HG03460 (cell line): ENCODE data around the gene ATAD3C.
"Not testable (repeated sequence)": the region's sequence is repeated elsewhere in the genome, so short reads cannot be mapped to it uniquely, and the experiment has no call there.

Experiments
- ATAC-seq: cut with Tn5 transposase; IDR thresholded peaks from one replicate; pipeline ENCODE4 v1.9.1; 2021; ENCODE audit not compliant: unreplicated experiment

The ATAD3C gene

DNA sequence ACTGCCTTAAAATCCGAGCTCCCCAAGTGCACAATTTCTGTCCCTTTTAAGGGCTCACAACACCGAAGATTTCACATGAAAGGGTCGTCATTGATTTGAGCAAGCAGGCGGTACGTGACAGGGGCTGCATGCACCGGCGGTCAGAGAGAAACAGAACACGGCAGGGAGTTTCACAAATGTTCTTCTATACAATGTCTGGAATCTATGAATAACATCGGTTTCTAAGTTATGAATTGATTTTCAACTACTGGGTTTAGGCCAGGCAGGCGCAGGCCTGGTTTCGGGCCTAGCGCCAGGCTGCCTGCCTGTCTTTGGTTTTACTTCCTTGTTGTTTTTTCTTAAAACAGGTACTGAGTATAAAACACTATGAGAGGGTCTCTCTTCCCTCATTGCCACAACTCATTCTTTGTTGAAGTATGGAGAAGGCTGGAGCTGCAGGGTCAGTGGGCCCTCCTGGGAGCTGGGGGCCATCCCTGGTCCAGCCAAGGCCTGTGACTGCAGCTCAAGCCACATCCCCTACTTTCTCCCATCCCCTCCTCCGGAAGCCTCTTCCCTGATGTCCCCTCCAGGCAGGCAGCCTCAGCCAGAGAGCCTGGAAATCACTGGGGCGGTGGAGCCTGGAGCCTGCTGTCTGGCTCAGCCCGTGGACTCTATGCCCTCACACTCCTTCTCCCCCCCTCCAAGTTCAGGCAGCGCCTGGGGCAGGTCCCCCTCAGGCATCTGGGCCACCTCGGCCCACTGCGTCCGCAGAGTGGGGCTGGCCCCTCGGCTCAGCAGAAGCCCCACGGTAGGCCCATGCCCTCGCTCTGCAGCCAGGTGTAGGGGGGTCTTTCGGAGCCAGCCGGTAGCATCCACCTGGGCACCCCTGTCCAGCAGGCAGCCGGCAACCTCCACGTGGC, 30.8 kb upstream of the ATAD3C start:
- no peak for ATAC-seq

DNA sequence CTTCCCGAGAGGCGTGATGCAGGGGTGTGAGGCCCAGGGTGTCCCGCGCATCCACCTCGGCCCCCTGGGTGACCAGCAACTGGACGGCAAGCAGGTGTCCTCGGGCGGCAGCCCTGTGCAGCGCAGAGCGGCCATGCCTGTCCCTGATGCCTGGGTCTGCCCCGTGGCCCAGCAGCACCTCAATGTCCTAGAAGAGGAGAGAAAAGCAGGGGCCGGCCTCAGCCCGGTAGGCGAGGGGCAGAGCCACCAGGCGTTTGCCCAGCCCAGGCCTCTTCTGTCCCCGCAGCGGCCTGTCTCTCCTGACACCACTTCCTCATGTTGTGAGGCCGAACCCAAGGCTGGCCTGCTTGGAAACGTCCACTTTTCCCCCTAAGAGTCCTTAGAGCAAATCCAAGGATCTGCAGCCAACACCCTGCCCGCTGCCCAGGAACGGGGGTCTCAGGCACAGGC, 30.1 kb upstream of the ATAD3C start:
- no peak for ATAC-seq

DNA sequence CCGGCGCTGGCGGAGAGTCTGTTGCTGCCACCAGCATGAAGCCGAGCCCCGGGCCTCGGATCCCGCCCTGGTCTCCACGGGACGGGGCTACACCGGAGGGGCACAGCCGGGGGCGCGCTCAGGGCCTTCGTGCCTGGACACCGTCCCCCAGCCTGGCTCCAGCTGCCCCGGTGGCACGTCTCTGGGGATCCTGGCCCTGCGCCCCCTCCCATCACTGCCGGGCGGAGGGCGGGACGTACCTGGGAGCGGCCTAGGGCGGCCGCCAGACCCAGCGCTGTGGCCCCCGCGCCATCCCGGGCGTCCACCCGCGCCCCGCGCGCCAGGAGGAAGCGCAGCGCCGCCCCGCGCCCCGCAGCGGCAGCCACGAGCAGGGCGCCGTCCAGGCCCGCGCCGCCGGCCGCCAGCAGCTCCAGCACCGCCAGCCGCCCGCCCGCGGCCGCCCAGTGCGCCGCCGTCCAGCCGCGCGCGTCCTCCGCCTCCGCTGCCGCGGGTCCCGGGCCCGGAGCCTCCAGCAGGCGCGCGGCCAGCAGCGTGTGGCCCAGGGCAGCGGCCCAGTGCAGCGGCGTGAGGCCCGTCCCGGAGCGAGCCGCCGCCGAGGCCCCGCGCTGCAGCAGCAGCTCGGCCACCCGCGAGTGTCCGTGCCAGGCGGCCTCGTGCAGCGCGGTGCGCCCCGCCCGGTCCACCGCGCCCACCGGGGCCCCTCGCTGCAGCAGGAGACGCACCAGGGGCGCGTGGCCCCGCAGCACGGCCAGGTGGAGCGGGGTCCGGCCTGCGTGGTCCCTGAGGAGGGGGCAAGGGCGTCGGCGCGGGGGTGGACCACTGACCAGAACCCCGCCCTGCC, 29.5 kb upstream of the ATAD3C start:
- no peak for ATAC-seq

DNA sequence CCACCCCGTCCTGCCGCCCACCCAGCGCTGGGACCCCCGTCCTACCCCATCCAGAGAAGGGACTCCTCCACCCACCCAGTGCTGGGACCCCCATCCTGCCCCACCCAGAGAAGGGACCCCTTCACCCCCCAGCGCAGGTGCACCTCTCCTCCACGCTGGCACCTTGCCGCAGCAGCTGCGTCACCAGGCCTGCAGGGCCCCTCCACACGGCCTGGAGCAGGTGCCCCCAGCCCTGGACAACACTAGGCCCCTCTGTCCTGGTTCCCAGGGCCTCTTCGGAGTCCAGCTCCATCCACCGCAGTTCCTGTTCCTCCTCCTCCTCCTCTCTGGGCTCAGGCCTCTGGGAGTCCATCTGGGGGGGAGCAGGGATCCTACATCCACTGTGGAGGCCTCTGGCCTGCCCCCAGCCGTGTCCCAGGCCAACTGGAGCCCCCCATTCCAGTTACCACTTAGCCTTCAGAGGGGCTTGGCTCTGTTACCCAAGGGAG, 28.8 kb upstream of the ATAD3C start:
- no peak for ATAC-seq

DNA sequence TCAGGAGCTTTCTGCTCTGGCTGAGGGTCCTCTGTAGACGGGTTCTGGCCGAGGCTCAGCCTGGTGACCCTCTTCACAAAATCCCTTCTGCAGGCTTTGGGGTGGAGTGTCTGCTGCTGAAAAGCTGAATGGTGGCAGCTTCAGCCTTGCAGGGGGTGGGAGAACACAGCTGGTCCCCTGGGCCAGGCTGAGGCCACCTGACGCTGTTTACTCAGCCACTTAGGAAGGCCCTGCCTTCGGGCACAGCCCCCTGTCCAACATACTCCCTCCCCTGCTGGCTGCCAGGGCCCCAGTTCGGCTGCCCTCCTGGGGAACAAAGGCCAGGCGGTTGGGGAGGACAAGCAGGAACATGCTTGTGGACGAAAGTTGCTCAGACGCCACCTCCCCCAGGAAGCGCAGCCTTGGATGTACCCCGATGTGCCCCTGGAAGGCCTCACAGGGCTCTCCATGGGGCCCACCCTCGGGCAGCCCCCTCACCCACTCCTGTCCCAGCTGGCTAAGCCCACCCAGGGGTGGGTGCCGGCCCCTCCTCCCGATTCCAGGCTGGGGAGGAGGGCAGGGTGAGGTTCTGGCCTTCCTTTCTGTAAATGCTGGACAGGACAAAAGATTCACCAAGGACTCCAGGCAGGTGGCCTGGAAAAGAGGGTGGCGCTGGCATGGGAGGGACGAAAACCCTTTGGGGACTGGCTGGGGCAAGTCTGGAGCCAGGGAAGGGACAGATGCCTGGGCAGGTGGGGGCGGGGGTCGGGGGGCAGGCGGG, 28.2 kb upstream of the ATAD3C start, which contains the start of gene ANKRD65:
ANKRD65 (minus strand) TSS at position 130 of the 760 bp plus-strand sequence. CDS start 271 bp downstream, outside the sequence.
- no peak for ATAC-seq

DNA sequence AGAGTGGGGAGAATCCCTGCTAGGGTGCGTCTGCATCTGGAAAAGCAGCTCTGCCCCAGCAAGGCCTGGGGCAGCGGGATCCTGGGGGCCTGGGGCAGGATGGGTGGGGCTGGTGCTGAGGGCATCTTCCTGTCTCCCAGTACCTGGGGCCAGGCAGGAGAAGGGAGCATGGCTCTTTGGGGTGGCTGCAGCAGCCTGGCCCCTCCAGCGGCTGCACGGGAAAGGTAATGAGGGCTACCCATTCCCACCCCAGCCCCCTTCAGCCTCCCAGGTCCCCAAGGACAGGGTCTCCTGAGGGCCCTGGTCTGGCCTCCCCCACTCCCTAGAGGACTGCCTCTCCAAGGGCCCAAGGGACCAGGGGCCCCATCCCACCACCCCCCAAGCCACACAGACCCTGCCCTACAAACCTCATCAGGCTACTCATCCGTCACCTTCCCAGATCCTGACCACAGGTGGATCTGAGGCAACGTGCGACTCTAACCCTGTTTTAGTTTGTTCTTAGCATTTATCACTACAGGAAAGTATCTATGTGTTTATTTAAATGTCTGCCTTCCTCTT, 27.5 kb upstream of the ATAD3C start:
- no peak for ATAC-seq

DNA sequence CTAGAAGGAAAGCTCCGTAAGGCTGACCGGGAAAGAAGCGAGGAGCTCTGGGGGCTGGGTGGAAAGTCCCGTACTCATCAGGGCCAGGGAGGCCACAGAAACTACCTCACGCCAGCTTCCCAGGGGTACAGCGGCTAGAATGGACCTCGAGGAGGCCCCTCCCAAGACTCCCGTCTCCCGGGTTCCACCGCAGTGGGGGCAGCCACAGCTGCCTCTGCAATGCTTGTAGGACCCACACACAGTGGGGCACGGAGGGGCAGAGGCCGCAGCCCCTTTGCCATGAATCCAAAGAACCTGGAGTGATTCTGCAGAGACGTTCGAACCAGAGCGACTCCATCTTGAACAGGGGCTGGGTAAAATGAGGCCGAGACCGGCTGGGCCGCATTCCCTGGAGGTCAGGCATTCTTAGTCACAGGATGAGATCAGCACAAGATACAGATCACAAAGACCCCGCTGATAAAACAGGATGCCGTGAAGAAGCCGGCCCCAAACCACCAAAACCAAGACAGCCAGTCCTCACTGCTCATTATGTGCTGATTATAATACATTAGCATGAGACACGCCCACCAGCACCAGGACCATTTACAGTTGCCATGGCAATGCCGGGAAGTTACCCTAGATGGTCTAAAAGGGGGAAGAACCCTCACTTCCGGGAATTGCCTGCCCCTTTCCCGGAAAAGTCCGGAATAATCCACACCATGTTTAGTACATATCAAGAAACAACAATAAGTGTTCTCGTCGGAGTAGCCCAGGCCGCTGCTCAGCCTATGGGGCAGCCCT, 26.8 kb upstream of the ATAD3C start:
- ATAC-seq, result no peak

DNA sequence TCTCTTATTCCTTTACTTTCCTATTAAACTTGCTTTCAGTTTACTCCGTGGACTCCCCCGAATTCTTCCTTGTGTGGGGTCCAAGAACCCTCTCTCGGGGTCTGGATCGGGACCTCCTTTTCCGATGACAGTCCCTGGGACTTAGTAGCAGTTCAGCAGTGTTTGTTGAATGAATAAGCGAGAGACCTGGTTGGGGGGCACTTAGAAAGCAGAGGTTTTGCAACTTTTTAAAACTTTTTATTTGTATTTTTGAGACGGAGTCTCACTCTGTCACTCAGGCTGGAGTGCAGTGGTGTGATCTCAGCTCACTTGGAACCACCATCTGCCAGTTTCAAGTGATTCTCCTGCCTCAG, 26.3 kb upstream of the ATAD3C start:
- no peak for ATAC-seq

DNA sequence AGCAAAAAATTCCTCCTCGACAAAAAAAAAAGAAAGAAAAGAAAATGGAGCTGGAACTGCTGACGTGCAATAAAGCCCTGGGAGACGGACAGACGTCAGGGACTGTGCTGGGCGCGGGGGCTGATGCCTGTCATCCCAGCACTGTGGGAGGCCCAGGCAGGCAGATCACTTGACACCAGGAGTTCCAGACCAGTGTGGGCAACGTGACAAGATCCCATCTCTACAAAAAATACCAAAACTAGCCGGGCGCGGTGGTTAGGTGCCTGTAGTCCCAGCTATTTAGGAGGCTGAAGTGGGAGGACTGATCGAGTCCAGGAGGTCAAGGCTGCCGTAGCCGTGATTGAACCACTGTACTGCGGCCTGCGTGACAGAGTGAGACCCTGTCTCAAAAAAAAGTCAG, 24.8 kb upstream of the ATAD3C start:
- ATAC-seq, result no peak

DNA sequence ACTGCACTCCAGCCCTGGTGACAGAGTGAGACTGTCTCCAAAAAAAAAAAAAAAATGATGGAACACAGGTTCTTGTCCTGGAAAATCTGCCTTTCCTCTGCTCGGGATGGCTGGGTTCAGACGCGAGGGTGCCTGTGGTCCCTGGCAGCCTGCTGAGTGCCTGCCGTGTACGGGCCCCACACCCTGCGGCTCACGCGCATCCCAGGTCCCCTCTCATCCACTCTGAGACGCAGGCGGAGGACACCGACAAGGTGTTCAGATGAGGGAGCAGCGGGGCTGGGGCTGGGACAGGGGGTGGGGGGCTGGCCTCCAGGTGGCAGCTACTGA, 24.1 kb upstream of the ATAD3C start:
- ATAC-seq, result no peak

DNA sequence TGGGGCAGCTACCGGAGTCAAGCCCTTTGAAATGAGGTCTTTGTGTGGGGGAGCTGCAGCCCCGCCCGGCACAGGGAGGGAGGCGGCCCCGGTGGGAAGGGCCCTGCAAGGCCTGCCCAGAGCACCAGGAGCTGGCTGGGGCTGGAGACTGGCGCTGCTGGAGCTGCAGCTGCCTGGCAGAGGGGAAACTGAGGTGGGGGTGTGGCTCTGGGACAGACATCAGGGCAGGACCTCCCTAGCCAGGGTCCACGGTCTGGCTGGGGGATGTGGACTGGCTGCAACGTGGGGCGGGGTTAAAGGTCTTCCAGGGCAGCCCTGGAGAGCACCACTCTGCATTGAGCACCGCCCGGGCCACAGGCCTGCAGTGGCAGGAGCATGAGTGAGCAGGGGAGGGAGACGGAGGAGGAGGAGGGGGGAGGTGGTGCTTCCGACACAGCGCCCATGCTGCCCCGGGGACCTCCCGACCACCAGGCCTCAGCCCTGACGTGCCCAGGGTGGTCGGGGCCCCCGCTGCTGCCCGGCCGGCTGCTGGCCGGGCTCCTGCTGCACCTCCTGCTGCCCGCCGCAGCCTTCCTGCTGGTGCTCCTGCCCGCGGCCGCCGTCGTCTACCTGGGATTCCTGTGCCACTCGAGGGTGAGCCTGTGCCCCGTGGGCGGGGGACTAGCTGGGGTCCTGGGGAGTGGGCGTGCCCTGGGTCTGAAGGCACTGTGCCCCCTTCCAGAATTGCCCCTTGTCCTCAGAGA, 23.6 kb upstream of the ATAD3C start:
- no peak for ATAC-seq

DNA sequence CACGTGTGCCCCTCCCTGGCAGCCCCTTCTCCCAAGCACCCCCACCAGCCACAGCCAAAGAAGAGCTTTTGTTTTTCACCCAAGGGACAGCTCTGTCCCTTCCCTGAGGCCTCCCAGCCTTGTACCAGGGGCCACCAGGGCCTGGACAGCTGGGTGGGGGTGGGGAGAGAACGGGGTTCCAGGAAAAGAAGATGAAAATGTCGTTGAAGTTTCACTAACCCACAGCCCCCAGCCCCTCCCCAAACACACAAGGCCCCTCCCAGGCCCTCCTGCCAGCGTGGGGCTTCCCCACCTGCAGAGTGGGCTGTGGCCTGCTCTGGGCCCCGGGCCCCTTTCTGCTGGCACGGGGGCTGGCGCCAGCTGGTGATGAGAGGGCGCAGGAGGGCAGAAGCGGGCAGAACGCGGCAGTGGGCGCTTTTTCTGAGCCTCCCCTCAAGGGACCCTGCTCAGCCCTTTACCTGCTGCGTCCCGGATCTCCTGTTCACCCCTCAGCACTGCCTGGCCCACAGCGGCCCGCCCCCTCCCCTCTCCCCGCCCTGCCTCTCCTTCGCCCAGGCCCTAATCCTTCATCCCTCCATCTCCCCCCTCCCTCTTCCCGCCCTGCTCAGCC, 22.9 kb upstream of the ATAD3C start:
- ATAC-seq, result no peak

DNA sequence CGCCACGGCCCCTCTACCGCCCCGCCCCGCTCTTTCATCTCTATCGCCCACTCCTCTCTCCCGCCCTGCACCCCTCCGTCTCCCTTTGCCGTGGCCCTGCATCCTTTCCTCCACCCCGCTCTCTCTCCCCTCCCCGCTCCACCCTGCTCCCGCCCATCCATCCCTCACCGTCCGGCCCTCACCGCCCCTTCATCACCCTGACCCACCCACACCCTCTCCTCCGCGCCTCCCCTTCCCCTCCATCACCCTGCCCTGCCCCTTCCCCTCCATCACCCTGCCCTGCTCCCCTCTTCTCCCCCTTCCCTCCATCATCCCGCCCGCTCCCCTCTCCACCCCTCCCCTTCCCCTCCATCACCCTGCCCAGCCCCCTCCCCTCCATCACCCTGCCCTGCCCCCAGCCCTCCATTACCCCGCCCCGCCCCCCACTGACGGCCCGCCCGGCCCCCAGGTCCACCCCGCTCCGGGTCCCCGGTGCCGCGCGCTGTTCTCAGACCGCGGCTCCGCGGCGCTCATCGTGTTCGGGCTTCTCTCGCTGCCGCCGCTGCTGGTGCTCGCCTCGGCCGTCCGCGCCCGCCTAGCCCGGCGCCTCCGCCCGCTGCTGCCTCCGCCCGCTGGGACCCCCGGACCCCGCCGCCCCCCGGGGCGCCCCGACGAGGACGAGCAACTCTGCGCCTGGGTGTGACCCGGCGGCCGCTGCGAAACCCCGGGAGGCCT, 22.2 kb upstream of the ATAD3C start:
- no peak for ATAC-seq

DNA sequence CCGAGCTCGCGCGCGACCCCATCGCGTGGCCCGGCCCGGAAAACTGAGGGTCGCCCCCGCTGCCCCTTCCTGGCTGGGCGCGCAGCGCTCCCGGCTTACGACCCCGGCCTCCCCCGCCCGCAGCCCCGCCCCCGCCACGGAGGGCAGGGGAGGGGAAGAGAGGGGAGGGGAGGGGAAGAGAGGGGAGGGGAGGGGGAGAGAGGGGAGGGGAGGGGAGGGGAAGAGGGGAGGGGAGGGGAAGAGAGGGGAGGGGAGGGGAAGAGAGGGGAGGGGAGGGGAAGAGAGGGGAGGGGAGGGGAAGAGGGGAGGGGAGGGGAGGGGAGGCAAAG, 21.7 kb upstream of the ATAD3C start:
- ATAC-seq, result no peak

DNA sequence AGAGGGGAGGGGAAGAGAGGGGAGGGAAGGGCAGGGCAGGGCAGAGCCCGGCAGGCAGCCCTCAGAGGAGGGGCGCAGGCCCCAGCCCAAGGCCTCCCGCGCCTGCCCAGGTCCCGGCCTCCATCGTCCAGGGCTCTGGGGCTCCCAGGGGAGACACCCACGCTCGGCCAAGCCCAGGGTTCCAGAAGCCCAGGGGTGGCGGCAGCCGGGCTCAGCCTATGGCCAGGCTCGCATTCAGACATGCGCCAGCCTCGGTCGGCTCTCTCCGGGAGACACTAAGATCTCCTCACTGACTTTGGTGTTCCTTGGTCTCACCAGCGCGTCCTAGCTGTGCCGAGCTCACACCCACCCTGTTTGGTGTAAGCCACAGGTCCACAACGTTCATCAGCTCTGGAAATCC, 21.3 kb upstream of the ATAD3C start:
- no peak for ATAC-seq

DNA sequence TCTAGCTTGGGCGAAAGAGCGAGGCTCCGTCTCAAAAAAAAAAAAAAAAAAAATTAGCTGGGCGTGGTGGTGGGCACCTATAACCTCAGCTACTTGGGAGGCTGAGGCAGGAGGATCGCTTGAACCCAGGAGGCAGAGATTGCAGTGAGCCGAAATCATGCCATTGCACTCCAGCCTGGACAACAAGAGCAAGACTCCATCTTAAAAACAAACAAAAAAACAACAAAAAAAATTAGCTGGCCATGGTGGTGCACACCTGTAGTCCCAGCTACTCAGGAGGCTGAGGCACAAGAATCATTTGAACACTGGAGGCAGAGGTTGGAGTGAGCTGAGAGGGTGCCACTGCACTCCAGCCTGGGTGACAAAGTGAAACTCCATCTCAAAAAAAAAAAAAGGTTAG, 20.5 kb upstream of the ATAD3C start:
- not testable (repeated sequence) for ATAC-seq

DNA sequence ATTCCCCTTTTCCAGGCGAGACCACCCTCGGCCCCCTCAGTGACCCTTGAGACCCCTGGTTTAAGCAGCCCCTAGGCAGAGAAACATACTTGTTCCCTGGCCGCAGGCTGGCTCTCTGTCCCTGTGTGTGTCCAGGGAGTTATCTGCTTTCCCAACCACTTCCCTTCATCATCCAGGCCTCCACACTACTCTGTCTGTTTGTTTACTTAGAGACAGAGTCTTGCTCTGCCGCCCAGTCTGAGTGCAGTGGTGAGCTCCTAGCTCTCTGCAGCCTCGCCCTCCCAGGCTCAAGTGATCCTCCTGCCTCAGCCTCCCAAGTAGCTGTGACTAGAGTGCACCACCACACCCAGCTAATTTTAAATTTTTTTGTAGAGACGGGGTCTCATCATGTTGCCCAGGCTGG, 19.8 kb upstream of the ATAD3C start:
- ATAC-seq, result no peak

DNA sequence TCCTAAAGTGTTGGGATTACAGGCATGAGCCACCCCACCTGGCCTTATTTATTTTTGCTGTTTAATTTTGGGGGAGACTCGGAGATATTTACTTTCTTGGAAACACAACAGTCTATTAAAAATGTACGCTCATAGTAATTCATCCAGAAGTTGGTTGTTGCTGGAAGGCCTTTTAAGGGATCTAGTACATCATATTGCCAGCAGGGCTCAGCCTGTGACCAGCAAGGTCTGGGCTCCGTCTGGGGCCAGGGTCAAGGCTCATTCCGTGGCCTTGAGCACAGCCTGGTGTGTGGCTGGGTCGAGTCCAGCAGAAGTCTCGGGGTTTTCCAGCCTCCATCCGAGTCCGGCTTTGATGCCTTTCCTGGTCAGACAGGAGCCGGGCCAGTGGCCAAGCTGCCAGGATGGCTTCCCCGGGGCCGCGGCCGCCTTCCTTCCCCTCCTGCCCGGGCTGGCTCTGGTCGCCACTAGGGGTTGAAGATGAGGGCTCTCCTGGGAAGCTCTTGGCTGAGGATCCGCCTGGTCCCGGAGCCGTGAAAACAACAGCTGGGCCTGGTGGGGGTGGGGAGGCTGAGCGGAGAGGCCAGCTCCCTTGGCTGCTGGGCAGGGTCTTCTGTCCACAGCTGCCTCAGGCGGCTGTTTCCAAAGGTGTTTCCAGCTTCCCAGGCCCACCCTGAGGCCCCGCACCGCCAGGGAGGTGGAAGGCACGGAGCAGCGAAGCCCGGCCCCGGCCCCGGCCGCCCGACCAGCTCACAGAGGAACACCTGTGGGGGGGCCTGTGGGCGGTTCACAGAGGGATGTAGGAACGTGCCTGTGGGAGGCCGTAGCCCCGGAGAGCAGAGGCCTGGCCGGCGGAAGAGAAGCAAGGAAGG, 19.1 kb upstream of the ATAD3C start:
- ATAC-seq, result no peak
